Measurements from ENCODE around the gene SOX13.

DNA sequence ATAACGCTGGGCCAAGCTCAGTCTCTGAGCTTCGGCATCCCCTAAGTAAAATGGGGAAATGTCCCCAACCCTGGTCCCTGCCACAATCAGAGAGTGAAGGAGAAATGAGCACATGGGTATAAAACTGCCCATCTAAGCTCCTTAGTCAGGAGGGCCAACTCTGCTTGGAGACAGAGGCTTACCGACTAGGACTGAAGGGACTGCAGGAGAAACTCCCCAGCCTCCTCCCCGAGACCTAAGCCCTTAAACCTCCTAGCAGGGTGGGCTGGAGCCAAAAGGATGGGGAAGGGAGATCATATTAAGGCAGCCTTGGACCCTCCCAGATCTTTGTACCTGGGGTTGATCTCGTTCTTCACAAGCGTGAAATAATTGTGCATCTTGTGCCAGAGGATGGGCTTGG lies 73.4 kb downstream of the SOX13 start:
- no peak for TF ChIP-seq POLR2A (IDR thresholded peaks at IDR 0.05)
- TF ChIP-seq, protein P1, sequence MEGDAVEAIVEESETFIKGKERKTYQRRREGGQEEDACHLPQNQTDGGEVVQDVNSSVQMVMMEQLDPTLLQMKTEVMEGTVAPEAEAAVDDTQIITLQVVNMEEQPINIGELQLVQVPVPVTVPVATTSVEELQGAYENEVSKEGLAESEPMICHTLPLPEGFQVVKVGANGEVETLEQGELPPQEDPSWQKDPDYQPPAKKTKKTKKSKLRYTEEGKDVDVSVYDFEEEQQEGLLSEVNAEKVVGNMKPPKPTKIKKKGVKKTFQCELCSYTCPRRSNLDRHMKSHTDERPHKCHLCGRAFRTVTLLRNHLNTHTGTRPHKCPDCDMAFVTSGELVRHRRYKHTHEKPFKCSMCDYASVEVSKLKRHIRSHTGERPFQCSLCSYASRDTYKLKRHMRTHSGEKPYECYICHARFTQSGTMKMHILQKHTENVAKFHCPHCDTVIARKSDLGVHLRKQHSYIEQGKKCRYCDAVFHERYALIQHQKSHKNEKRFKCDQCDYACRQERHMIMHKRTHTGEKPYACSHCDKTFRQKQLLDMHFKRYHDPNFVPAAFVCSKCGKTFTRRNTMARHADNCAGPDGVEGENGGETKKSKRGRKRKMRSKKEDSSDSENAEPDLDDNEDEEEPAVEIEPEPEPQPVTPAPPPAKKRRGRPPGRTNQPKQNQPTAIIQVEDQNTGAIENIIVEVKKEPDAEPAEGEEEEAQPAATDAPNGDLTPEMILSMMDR (IDR thresholded peaks at IDR 0.05), result no peak
- no peak for TF ChIP-seq POLR2AphosphoS5 (IDR thresholded peaks at IDR 0.05)
- no peak for TF ChIP-seq EP300 (IDR thresholded peaks at IDR 0.05; ENCODE audit: low read depth)

All from transverse colon (tissue), 4 donors.